Activated naive CD8-positive, alpha-beta T cell treated with anti-CD3 and anti-CD28 coated beads, Interleukin-2, amount 50 U/mL, for 16 hours (primary cell): ENCODE measurements around the gene CEACAM3.
A peak's percentile ranks its signal among the peaks of the same experiment; 100 is the strongest.

ENCODE experiments used
- DNase-seq: peaks from one replicate; pipeline ENCODE4 v3.0.0-alpha.2; 2020; ENCODE audit warnings: low read depth, low spot score

Gene CEACAM3

DNA sequence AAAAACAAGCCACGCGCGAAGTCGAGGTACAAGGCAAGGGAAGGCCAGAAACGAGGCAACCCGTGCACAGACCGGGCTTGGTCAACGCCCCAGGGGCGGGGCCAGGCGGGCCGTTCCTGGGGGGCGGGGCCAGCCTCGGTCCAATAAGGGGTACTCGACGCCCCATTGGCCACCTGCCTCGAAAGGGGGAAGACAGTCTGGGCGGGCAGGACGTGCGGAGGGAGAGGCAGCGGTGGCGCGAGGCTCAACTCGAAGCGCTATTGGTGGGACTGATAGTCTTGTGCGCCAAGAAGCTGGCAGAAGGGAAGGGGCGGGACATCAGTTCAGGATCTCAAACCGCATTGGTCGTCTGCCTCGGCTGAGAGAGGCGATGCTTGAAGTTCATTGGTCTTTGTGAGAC, 48.2 kb downstream of the CEACAM3 start, which contains the start of gene LYPD4:
Gene LYPD4, minus strand, starts transcription at position 83 of the 400 bp plus-strand sequence. CDS start 5,398 bp downstream, outside the sequence.
- DNase-seq, result no peak

DNA sequence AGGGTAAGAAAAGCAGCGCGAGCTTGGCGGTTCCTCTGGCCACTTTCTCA, 48.4 kb downstream of the CEACAM3 start, which contains the start of gene DMRTC2:
Gene DMRTC2, plus strand, starts transcription at position 42 of the 50 bp plus-strand sequence. CDS start 2,387 bp downstream, outside the sequence.
- DNase-seq, result no peak

GRCh38 chr19:41845051-41845590, 48.7 kb downstream of the CEACAM3 start:
- DNase-seq, result no peak

- DNase-seq, result no peak
Measured at GRCh38 chr19:41847351-41848105, 51.1 kb downstream of the CEACAM3 start.

- DNase-seq, result no peak
Measured at GRCh38 chr19:41848666-41849065, 52.3 kb downstream of the CEACAM3 start.

- no peak for DNase-seq
Measured at GRCh38 chr19:41849067-41849466, 52.7 kb downstream of the CEACAM3 start.

DNA sequence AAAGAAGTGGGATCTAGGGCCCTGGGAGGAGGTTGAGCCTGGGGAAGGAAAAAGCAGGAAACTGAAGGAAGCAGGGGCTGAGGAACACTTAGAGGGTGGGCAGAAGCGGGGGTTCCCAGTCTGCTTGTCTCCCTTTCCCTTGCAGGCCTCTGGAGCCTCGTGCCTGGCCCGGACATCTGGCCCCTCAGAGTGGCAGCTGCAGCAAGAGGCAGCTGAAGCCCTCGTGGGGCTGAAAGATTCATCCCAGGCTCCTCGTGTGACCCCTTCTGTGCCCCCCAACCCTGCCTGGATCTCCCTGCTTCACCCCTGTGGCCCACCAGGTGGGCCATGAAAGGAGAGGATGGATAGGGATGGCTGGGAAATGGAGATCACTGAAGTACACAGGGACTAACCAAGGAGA, 54.0 kb downstream of the CEACAM3 start:
- no peak for DNase-seq

DNA sequence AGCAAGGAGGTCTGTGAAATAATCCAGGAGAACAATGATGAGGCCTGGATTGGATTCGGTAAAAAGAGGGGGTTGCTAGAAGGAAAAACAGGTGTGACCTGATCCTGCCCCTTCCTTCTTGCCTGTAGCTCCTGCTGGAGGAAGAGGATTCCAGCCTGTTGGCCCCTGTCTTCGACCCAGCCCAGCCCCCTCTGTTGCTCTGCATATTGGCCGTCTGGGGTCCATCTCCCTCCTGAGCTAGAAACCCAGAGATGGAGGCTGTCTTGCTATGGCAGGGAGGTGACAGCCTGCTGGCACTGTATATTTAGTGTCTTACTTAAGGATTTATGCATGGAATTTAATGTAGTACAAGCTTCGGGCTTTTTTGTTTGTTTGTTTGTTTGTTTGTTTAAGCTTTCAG, 55.1 kb downstream of the CEACAM3 start:
- DNase-seq, result no peak

GRCh38 chr19:41853344-41853743, 57.0 kb downstream of the CEACAM3 start:
- DNase-seq, result no peak

- no peak for DNase-seq
Measured at GRCh38 chr19:41853768-41854167, 57.4 kb downstream of the CEACAM3 start.

GRCh38 chr19:41859213-41859617, 62.8 kb downstream of the CEACAM3 start:
- no peak for DNase-seq

GRCh38 chr19:41859618-41860418, 63.4 kb downstream of the CEACAM3 start, which contains the start of gene RPS19:
Gene RPS19 (plus strand): TSS chr19:41860255. CDS start chr19:41860775, 520 bp downstream.
- peak; percentile 97 for DNase-seq

- DNase-seq, result no peak
Measured at GRCh38 chr19:41860419-41861115, 64.2 kb downstream of the CEACAM3 start.
